Measurements from ENCODE around the gene HIP1.

- TF ChIP-seq ZGPAT (CRISPR knock-in tag; IDR thresholded peaks at IDR 0.05): no peak
- no peak for TF ChIP-seq SIX1 (CRISPR knock-in tag; IDR thresholded peaks at IDR 0.05; ENCODE audit: borderline replicate concordance)
- TF ChIP-seq EZH2 (conservative IDR thresholded peaks at IDR 0.05; ENCODE audit: low read depth, low read length): no peak
- TF ChIP-seq FOXM1 (CRISPR knock-in tag; IDR thresholded peaks at IDR 0.05): no peak
- TF ChIP-seq, protein P1, sequence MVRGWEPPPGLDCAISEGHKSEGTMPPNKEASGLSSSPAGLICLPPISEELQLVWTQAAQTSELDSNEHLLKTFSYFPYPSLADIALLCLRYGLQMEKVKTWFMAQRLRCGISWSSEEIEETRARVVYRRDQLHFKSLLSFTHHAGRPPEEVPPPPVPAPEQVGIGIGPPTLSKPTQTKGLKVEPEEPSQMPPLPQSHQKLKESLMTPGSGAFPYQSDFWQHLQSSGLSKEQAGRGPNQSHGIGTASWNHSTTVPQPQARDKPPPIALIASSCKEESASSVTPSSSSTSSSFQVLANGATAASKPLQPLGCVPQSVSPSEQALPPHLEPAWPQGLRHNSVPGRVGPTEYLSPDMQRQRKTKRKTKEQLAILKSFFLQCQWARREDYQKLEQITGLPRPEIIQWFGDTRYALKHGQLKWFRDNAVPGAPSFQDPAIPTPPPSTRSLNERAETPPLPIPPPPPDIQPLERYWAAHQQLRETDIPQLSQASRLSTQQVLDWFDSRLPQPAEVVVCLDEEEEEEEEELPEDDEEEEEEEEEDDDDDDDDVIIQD (CRISPR knock-in tag; IDR thresholded peaks at IDR 0.05; ENCODE audit: low read depth): no peak
- no peak for TF ChIP-seq ZSCAN20 (CRISPR knock-in tag; IDR thresholded peaks at IDR 0.05; ENCODE audit: borderline replicate concordance)
Observed at GRCh38 chr7:75739796-75740672, 1.3 kb upstream of the HIP1 start.

All from HepG2 (cell line).